ENCODE measurements around the gene CACNA1C. TPM values are rescaled to one million over a fixed set of nuclear protein-coding genes. Genes with fewer than 3 reads are reported as not detected.

Gene CACNA1C
- total RNA-seq, 1 experiment from 2014 or later = not detected

DNA sequence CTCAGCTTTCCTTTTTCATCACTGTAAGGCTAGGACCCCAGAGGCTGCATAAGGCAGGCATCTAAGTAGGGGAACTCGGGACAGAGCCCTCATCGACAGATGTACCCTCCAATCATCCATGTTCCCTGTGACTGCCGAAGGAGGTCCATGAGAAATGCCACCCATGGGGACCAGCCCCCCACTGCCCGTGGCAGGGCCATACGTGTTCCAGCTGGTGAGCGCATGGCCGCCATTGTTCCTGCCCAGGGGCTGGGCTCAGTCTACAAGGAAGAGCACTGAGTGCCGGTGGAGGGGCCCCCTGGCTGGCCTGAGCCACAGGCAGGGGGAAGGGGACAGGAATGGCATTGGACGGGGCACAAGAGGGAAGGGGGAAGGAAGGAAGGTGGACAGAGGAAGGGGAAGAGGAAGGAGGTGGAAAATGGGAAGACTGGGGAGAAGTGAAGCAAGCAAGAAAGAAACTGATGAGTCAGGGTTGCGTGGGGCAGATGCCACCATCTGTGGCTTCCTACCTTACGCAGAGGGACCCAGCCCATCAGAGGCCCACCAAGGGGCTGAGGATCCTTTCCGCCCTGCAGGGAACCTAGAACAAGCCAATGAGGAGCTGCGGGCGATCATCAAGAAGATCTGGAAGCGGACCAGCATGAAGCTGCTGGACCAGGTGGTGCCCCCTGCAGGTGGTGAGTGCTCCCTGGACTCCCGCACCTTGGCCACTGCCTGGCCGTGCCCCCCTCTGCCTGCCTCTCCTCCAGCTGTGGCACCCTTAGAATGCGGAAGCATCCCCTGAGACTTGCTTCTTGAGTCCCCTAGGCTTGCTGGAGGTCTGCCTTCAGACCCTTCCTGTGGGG is 621.4 kb downstream of the CACNA1C start:
- TF ChIP-seq EZH2 (IDR thresholded peaks at IDR 0.05; ENCODE audit: low read depth) (no peak), CTCF (conservative IDR thresholded peaks at IDR 0.05) (no peak)
- intact Hi-C loops (cut with micrococcal nuclease; ENCODE audit: unreplicated experiment) = no loop called here

DNA sequence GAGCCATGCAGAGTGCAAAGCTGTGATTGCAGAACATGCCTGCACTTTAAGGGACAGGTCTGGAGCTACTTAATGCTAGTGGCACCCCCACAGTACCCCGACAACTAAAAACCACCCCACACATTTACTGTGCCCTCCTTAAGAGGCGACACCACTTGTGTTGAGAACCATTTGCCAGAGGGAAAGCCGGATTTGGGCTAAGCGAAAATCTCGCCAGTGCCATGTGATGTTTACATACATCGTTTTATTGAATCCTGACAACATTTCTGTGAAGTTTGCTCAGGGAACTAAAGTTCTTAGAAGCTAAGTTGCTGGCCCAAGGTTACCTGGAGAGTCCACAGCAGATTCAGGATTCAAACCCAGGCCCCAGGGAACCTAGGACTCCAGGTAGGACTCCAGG is 623.0 kb downstream of the CACNA1C start:
- no peak for DNase-seq
- no peak overlapping the region for H3K4me3 ChIP-seq
- no peaks in the 10 kb centered on the region for H3K9me2 ChIP-seq (ENCODE audit: insufficient read depth)
- TF ChIP-seq CTCF (conservative IDR thresholded peaks at IDR 0.05) (no peak), EZH2 (IDR thresholded peaks at IDR 0.05; ENCODE audit: low read depth) (no peak)
- ChIA-PET POLR2A (ENCODE audit: unreplicated experiment) (no interaction called here), CTCF (no interaction called here)
- no peak overlapping the region for H2AFZ ChIP-seq
- H4K20me1 ChIP-seq (ENCODE audit: insufficient read depth) = no peaks in the 10 kb centered on the region
- H3K36me3 ChIP-seq (ENCODE audit: low read depth) = no peaks in the 10 kb centered on the region
- no peak overlapping the region for H3K4me2 ChIP-seq
- H3K27me3 ChIP-seq (ENCODE audit: insufficient read depth, low read depth) = peaks cover 100% of the 10 kb centered on the region
- BruUV-seq (replicated peaks) = no TSS peak
- no peaks in the 10 kb centered on the region for H3K9me3 ChIP-seq (ENCODE audit: insufficient read depth, low read depth)
- no peak overlapping the region for H3K27ac ChIP-seq
- intact Hi-C loops (cut with micrococcal nuclease; ENCODE audit: unreplicated experiment) = no loop called here
- H3K4me1 ChIP-seq (replicated peaks; ENCODE audit: insufficient read depth) = no peaks in the 10 kb centered on the region
- H3K79me2 ChIP-seq (ENCODE audit: low read depth) = no peaks in the 10 kb centered on the region
- H3F3A ChIP-seq (ENCODE audit: insufficient read depth, low read depth) = no peaks in the 10 kb centered on the region

More for the DNA sequence above, 621.4 kb downstream of the CACNA1C start:
- BruUV-seq (replicated peaks) = no TSS peak
- Histone ChIP-seq H3K4me2 (no peak overlapping the region), H2AFZ (no peak overlapping the region), H3K9me2 (ENCODE audit: insufficient read depth) (no peaks in the 10 kb centered on the region), H4K20me1 (ENCODE audit: insufficient read depth) (no peaks in the 10 kb centered on the region), H3K36me3 (ENCODE audit: low read depth) (no peaks in the 10 kb centered on the region), H3K4me3 (no peak overlapping the region), H3F3A (ENCODE audit: insufficient read depth, low read depth) (no peaks in the 10 kb centered on the region), H3K9me3 (ENCODE audit: insufficient read depth, low read depth) (no peaks in the 10 kb centered on the region), H3K27ac (no peak overlapping the region), H3K79me2 (ENCODE audit: low read depth) (no peaks in the 10 kb centered on the region), H3K27me3 (ENCODE audit: insufficient read depth, low read depth) (peaks cover 100% of the 10 kb centered on the region), H3K4me1 (replicated peaks; ENCODE audit: insufficient read depth) (no peaks in the 10 kb centered on the region)
- no peak for DNase-seq
- ChIA-PET POLR2A (ENCODE audit: unreplicated experiment) (no interaction called here), CTCF (interaction anchor here (0.6 kb wide), 1 partner anchor 514 kb away, joined by 10 read pairs; no protein-coding TSS in a partner anchor)

GRCh38 chr12:2677142-2677880 is 624.5 kb downstream of the CACNA1C start:
- no peak overlapping the region for H3K4me3 ChIP-seq
- intact Hi-C loops (cut with micrococcal nuclease; ENCODE audit: unreplicated experiment) = no loop called here
- no peaks in the 10 kb centered on the region for H3K9me3 ChIP-seq (ENCODE audit: insufficient read depth, low read depth)
- peaks cover 100% of the 10 kb centered on the region for H3K27me3 ChIP-seq (ENCODE audit: insufficient read depth, low read depth)
- H3K9me2 ChIP-seq (ENCODE audit: insufficient read depth) = no peaks in the 10 kb centered on the region
- ChIA-PET POLR2A (ENCODE audit: unreplicated experiment) (no interaction called here), CTCF (no interaction called here)
- H3F3A ChIP-seq (ENCODE audit: insufficient read depth, low read depth) = no peaks in the 10 kb centered on the region
- H3K79me2 ChIP-seq (ENCODE audit: low read depth) = no peaks in the 10 kb centered on the region
- no peak for DNase-seq
- H3K27ac ChIP-seq = no peak overlapping the region
- no peak overlapping the region for H3K4me2 ChIP-seq
- no peaks in the 10 kb centered on the region for H4K20me1 ChIP-seq (ENCODE audit: insufficient read depth)
- TF ChIP-seq CTCF (conservative IDR thresholded peaks at IDR 0.05) = no peak
- no peak for TF ChIP-seq EZH2 (IDR thresholded peaks at IDR 0.05; ENCODE audit: low read depth)
- no peak overlapping the region for H2AFZ ChIP-seq
- BruUV-seq (replicated peaks) = no TSS peak
- H3K36me3 ChIP-seq (ENCODE audit: low read depth) = no peaks in the 10 kb centered on the region
- no peaks in the 10 kb centered on the region for H3K4me1 ChIP-seq (replicated peaks; ENCODE audit: insufficient read depth)

Data from PC-9 (cell line).